22Rv1 (cell line): ENCODE measurements around the gene C1orf185.

Source experiments
- ZFX ChIP-seq: fragments of 450-650 bp; IDR thresholded peaks from 2 replicates; pipeline ENCODE4 v1.6.1; 2017; ENCODE audit warnings: antibody characterized with exemption, borderline replicate concordance
- TF ChIP-seq, protein P1 (sequence below): fragments of 450-650 bp; IDR thresholded peaks from 2 replicates; pipeline ENCODE4 v1.5.1; 2017; ENCODE audit warnings: mild to moderate bottlenecking

- TF ChIP-seq, protein P1, sequence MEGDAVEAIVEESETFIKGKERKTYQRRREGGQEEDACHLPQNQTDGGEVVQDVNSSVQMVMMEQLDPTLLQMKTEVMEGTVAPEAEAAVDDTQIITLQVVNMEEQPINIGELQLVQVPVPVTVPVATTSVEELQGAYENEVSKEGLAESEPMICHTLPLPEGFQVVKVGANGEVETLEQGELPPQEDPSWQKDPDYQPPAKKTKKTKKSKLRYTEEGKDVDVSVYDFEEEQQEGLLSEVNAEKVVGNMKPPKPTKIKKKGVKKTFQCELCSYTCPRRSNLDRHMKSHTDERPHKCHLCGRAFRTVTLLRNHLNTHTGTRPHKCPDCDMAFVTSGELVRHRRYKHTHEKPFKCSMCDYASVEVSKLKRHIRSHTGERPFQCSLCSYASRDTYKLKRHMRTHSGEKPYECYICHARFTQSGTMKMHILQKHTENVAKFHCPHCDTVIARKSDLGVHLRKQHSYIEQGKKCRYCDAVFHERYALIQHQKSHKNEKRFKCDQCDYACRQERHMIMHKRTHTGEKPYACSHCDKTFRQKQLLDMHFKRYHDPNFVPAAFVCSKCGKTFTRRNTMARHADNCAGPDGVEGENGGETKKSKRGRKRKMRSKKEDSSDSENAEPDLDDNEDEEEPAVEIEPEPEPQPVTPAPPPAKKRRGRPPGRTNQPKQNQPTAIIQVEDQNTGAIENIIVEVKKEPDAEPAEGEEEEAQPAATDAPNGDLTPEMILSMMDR: no peak
- no peak for TF ChIP-seq ZFX
Observed at GRCh38 chr1:51190961-51191360, 88.9 kb downstream of the C1orf185 start.
